HPDE6-E6E7 (cell line): ENCODE results near the gene BRINP3.
"Not testable (repeated sequence)": the region's sequence is repeated elsewhere in the genome, so short reads cannot be mapped to it uniquely, and the experiment has no call there.

Experiments
- DNase-seq: peaks from one replicate; pipeline ENCODE4 v3.0.0; 2011; ENCODE audit warnings: missing footprints; ENCODE audit errors: extremely low spot score

BRINP3 gene

DNA sequence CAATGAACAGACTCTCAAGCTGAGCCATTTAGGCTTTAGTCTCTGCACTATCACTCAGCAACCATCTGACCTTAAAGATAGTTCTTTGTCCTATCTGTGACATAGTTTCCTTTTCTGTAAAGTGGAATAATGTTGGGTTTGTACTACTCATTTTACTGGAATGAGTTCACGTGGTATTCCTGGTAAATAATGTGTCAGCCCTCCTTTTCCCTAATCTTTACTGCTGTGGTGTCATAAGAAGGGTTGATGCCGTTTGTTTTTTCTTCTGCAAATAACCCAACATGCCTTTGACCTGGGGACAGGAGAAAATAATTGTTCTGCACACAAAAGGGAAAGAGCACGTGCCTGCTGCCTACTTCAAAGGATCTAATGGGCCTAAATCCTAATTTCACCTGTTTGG, 297.8 kb downstream of the BRINP3 start:
- no peak for DNase-seq

DNA sequence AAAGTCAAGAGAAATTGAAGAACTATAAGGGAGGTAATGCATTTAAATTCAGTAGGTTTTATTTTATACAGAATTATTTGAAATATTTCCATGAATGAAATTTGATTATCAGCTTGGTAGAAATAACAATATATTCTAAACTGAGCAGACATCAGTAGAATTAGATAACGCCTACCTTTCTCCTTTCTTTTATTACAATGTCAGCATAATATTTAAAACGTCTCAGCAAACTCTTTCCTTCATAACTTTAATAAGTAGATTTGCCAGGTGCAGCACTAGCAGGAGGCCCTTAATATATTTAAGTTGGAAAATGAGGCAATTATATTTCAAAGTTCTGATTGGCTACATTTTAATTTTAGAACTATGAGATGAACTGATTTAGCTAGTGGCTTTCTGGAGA, 298.8 kb downstream of the BRINP3 start:
- no peak for DNase-seq

- no peak for DNase-seq
Observed at GRCh38 chr1:190177555-190177954, 300.1 kb downstream of the BRINP3 start.

DNA sequence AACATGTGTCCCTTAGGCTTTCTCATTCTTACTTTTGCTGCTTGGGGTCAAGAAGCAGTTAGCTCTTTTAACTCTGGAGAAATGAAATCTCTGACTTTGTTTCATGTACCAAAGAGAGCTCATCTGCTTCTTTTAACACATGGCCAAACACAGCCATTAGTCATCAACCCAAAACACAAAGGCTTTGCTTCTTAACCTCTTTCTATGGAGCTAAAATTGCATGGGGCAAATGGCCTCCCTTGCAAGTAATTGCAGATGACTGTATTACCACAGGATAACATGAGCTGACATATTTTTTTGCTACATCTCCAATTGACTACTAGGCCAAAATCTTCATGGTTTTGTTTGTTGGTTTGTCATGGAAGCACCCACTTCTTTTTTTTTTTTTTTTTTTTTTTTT, 300.9 kb downstream of the BRINP3 start:
- no peak for DNase-seq

DNA sequence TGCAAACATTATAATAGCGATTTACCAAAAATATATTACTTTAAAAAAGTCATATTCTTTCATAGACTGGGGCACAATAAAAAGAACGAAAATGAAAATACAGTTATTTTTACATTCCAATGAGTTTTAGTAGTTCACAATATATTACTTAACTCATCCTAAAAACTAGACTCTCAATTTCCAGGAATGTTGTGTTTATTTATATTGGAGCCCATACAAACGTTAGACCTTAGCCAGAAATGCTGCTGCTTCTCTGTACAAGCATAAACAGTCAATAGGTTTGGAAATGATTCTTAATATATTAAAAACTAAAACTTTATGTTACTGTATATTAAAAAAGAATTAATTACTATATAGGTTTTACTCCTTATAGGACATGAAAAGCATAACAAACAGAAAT, 302.3 kb downstream of the BRINP3 start:
- DNase-seq, result no peak

- no peak for DNase-seq
Observed at GRCh38 chr1:190172651-190173430, 304.8 kb downstream of the BRINP3 start.

DNA sequence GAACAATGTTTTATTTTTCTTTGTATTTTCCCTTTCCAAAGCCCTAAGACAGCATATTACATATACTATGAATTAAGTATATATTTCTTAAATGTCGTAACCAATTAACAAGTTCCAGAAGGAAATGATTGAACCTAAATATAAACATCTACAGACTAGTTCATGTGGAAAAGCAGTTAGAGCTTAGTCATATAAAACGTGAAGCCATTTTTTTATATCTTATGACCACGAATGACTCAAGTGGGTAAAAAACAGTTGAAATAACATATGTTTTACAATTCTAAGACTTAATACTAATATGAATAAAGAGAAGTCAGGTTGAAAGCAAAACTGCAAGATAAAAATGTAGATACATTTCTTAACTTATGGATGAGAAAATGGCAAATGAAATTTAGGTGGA, 307.3 kb downstream of the BRINP3 start:
- DNase-seq, result no peak

GRCh38 chr1:190169311-190170067, 308.2 kb downstream of the BRINP3 start:
- DNase-seq, result no peak

GRCh38 chr1:190168893-190169280, 308.8 kb downstream of the BRINP3 start:
- no peak for DNase-seq

DNA sequence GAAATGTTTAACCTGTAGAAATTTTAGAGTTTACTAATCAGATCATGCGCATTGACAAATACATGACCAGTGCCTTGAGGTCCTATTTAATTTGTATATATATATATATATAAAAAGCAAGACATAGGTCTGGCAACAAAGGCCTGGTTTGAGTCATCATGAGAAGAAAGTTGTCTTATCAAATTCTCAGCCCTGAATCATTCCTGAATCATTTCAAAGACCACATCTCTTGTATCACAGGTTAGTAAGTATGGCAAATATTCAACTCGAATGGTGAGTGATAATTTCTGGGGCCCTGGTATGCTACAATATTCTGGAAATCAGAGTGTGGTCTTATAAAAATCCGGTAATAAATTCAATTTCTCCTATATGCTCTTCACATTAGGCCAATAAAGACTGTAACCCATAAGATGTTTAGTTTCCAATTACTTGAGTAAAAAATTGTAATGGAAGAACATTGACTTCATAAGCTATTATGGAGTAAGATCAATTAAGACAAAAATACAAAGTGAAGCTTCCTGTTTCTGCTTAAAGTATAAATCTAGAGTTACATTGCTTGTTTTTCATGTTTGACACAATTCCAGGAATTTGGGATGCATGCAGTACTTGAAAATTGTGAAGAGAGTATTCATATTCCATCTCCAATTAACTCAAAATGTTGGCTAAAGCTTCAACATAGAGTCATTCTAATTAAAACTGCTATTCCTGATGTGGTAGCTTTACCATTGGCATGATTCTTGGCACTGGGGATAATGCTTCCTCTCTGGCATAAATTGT, 309.4 kb downstream of the BRINP3 start:
- peak; percentile 44 for DNase-seq

DNA sequence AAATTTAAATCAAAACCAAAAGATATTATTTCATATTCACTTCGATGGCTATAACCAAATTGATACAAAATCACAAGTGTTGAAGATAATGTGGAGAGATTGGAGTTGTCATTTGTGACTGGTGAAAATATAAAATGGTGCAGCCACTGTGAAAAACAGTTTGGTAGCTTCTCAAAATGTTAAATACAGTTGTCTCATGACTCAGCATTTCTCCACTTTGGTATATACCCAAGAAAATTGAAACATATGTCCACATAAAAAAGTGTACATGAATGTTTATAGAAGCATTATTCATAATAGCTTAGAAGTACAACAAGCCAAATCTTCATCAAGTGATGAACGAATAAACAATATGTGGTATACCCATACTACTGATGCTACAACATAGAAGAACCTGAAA, 318.5 kb downstream of the BRINP3 start:
- no peak for DNase-seq

GRCh38 chr1:190154744-190155143, 322.9 kb downstream of the BRINP3 start:
- DNase-seq, result no peak

DNA sequence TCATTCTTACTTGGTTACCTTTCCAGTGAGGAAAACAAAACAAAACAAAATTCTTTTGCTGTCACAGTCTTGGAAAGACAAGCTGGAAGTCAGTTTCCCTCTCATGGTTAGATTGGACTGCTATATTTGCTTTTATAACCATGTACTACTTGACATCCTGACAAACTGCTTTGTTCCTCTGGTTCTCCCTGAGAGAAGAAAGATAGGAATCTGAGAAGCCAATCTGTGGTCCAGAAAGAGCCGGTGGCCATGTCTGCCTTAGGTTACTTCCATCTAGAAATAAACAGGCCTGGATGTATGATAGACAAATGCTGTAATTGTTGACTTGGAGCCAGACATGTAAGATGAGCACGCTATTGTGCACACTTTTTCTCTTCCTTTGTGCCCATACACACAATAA, 330.0 kb downstream of the BRINP3 start:
- DNase-seq, result no peak

DNA sequence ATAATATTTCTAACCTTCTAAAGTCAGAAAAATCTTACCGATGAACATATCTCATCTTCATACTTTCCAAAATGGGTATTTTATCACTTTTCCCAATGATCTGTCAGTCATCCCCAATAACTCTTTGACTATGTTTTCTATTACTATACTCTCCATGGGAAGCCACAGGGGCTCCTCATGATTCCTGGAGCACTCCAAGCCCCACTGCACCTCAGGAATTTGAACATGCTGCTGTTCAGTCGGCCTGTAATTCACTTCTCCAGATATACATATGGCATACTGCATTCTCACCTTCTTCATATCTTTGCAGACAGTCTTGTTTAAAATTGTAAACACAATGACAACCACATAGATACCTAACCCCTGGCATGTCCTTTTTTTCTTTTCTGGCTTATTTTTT, 333.0 kb downstream of the BRINP3 start:
- DNase-seq, result no peak

DNA sequence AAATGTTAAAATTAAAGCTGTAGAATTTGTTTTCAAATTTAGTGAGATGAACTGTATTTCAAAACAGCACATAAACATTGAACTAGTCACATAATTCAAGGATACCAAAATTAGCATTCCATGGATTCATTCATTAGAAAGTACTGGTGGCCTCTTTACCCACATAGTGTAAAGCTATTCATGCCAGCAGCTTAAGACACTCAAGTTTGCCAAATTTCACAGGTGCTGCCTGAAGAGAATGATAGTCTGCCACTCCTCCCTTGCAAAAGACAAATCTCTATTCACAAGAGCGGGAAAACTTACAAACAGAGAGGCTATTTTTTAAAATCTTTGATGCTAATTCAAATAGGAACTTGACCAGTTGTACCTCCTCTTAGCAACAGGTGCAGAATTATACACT, 337.0 kb downstream of the BRINP3 start:
- DNase-seq, result no peak

GRCh38 chr1:190138702-190139101, 339.0 kb downstream of the BRINP3 start:
- no peak for DNase-seq

- no peak for DNase-seq
Observed at GRCh38 chr1:190138266-190138665, 339.4 kb downstream of the BRINP3 start.

DNA sequence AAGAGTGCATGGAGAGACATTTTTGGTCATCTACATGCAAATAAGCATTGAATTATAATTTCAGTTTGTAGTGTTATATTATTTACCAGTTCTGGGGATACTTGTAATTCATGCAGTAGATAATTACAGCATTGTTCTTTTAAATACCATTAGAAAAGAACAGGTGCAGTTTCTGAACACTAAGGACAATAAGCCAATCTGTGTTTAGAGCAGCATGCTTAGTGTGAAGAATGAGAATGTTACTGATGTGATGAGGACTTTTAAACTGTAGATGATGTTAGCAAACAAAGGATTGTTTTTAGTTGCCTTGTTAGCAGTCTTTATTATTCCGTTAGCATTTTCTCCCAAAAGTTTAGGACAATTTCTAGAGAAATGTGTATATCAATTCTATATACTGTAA, 348.3 kb downstream of the BRINP3 start:
- DNase-seq, result no peak

DNA sequence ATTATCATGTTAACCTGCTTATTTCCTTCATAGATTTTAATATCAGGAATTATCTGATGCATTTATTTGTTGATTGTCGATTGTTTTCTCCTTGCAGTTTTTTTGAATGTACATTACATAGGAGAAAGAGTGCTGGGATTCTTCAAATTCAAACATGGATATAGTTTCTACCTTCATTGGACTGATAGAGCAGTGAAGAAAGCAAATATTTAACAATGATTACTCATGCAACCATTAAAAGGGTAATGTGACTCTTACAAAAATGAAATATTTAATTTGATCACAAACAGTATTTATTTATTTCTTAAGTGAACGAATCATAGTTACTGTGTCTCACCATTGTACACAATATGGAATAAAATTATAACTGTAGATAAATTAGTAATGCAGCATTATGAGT, 350.9 kb downstream of the BRINP3 start:
- DNase-seq, result no peak

DNA sequence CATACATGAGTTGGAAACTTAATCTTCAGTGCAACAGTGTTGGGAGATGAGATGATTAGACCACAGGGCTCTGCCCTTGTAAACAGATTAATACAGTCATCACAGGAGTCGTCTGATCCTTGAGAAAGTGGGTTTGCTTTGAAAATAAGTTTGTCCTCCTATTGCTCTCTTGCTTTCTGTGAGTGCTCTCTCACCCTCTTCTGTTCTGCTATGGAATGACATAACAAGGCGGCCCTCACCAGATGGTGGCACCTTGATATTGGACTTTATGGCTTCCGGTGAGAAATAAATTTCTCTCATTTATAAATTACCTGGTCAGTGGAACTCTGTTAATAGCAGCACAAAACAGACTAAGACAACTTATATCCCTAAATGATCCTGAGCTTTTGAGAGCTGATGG, 353.6 kb downstream of the BRINP3 start:
- DNase-seq, result no peak

DNA sequence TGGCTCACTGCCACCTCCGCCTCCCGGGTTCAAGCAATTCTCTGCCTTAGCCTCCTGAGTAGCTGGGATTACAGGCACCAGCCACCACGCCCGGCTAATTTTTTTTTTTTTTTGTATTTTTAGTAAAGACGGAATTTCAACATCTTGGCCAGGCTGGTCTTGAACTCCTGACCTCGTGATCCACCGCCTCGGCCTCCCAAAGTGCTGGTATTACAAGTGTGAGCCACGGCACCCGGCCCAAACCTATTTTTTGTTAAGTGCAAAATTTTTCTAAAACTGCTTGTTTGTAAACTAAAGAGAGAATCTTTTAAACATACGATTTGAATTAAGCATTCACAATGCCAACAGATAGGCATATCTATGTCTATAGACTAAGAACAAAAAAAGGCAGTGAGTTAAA, 357.1 kb downstream of the BRINP3 start:
- not testable (repeated sequence) for DNase-seq

DNA sequence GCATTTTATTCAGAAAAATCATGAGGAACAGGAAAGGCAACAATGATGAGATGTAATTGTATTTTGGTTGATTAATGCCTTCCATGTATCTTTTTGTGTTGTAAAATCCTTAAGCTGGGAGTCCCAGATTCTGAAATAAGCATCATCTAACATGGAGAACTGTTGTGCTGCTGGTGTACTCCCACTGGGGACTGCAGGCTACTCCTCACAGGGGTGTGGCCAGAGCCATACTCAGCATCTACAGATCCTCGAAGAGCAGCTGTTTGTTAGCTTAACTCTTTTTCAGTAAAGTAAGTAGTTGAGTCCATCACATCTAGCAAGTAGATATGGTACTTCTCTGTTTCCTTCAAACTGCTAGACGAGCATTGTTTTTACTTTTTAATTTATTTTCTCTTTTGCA, 358.0 kb downstream of the BRINP3 start:
- DNase-seq, result no peak

- DNase-seq, result no peak
Observed at GRCh38 chr1:190116921-190117320, 360.7 kb downstream of the BRINP3 start.
